Measurements from ENCODE around the gene ERBB3.

GRCh38 chr12:56103066-56103711 lies 23.2 kb downstream of the ERBB3 start:
- no peak for TF ChIP-seq CTCF (IDR thresholded peaks at IDR 0.05; ENCODE audit: insufficient read depth, low read length)
- no peak for TF ChIP-seq POLR2AphosphoS5 (IDR thresholded peaks at IDR 0.05; ENCODE audit: low read depth)
- TF ChIP-seq REST (IDR thresholded peaks at IDR 0.05; ENCODE audit: insufficient replicate concordance, low read depth): no peak

All from HL-60 (cell line).